Activated naive CD8-positive, alpha-beta T cell treated with anti-CD3 and anti-CD28 coated beads for 36 hours (primary cell): ENCODE data around the gene MST1R. TPM values are rescaled to one million over a fixed set of nuclear protein-coding genes. Genes with fewer than 3 reads are reported as not detected.
"Not testable (repeated sequence)": the region's sequence is repeated elsewhere in the genome, so short reads cannot be mapped to it uniquely, and the experiment has no call there.

Experiments used
- DNase-seq: peaks from one replicate; pipeline ENCODE4 v3.0.0; 2021
- H3K27ac Mint-ChIP-seq: one replicate; pipeline ENCODE4 v1.8.0; 2022; ENCODE audit warnings: mild to moderate bottlenecking, moderate library complexity, mixed read lengths
- H3K27me3 Mint-ChIP-seq: one replicate; pipeline ENCODE4 v1.8.0; 2022; ENCODE audit warnings: mild to moderate bottlenecking, mixed read lengths
- H3K36me3 Mint-ChIP-seq: one replicate; pipeline ENCODE4 v1.8.0; 2021; ENCODE audit warnings: mild to moderate bottlenecking, mixed read lengths
- H3K4me1 Mint-ChIP-seq: one replicate; pipeline ENCODE4 v1.8.0; 2021; ENCODE audit warnings: mixed read lengths
- H3K4me3 Mint-ChIP-seq: one replicate; pipeline ENCODE4 v1.8.0; 2022; ENCODE audit warnings: mild to moderate bottlenecking, moderate library complexity, mixed read lengths
- H3K9me3 Mint-ChIP-seq: one replicate; pipeline ENCODE4 v1.8.0; 2022; ENCODE audit warnings: mixed read lengths
- total RNA-seq, 2 experiments: library from RNA; stranded (reverse); gene quantifications; one replicate each; pipeline ENCODE4 v1.2.3, GENCODE V29; 2021

MST1R gene
- total RNA-seq, 2 experiments from 2014 or later = 0.74 to 0.76 TPM

- Mint-ChIP-seq H3K36me3 (peaks cover 1% of the 10 kb centered on the region), H3K27me3 (no peaks in the 10 kb centered on the region), H3K4me1 (peaks cover 28% of the 10 kb centered on the region), H3K9me3 (no peaks in the 10 kb centered on the region), H3K27ac (no peak overlapping the region), H3K4me3 (no peak overlapping the region)
- DNase-seq = no peak
Observed at GRCh38 chr3:49925485-49925884, 21.8 kb upstream of the MST1R start.

DNA sequence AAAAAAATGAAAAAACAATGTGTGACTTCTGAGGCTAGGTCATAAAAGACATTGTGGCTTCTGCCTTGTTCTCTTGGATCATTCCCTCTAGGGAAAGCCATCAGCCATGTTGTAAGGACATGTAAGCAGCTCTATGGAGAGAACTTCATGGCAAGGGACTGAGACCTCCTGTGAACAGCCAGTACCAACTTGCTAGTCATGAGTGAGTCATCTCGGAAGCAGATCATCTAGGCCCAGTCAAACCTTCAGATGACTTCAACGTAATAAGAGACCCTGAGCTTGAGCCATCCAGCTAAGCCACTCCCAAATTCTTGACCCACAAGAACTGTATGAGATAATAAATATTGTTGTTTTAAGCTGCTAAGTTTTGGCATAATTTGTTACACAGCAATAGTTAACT is 21.0 kb upstream of the MST1R start:
- Mint-ChIP-seq H3K36me3 (peaks cover 1% of the 10 kb centered on the region), H3K27me3 (no peaks in the 10 kb centered on the region), H3K4me3 (no peak overlapping the region), H3K9me3 (no peaks in the 10 kb centered on the region), H3K4me1 (peaks cover 22% of the 10 kb centered on the region), H3K27ac (no peak overlapping the region)
- no peak for DNase-seq

- not testable (repeated sequence) for H3K4me3 Mint-ChIP-seq, H3K27ac Mint-ChIP-seq
Observed at GRCh38 chr3:49917806-49918590, 14.3 kb upstream of the MST1R start.

GRCh38 chr3:49916686-49917085 is 13.0 kb upstream of the MST1R start:
- H3K27ac Mint-ChIP-seq = no peak overlapping the region
- peaks cover 1% of the 10 kb centered on the region for H3K36me3 Mint-ChIP-seq
- no peak for DNase-seq
- no peak overlapping the region for H3K4me3 Mint-ChIP-seq
- H3K27me3 Mint-ChIP-seq = no peaks in the 10 kb centered on the region
- H3K9me3 Mint-ChIP-seq = no peaks in the 10 kb centered on the region
- H3K4me1 Mint-ChIP-seq = no peaks in the 10 kb centered on the region

More at GRCh38 chr3:49917806-49918590, 14.3 kb upstream of the MST1R start:
- not testable (repeated sequence) for H3K4me1 Mint-ChIP-seq, H3K27me3 Mint-ChIP-seq, H3K9me3 Mint-ChIP-seq, DNase-seq, H3K36me3 Mint-ChIP-seq

DNA sequence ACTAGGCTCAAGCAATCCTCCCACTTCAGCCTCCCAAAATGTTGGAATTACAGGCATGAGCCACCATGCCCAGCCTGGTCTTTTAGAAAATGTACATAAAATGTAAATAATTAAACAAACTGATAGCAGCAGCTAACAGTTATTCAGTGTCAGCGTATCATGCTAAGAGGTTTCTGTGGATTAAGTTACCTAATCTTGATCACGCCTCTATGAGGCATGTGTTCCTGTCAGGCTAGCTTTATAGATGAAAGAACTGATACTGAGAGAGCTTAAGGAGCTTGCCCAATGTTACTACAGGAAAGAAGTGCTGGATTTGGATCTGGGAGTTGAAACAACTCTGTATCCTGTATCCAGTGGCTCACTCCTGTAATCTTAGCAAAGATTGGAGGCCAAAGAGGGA is 11.2 kb upstream of the MST1R start:
- Mint-ChIP-seq H3K4me3 (no peak overlapping the region), H3K4me1 (no peaks in the 10 kb centered on the region), H3K9me3 (no peaks in the 10 kb centered on the region), H3K27me3 (no peaks in the 10 kb centered on the region), H3K27ac (no peak overlapping the region), H3K36me3 (peaks cover 3% of the 10 kb centered on the region)
- no peak for DNase-seq

DNA sequence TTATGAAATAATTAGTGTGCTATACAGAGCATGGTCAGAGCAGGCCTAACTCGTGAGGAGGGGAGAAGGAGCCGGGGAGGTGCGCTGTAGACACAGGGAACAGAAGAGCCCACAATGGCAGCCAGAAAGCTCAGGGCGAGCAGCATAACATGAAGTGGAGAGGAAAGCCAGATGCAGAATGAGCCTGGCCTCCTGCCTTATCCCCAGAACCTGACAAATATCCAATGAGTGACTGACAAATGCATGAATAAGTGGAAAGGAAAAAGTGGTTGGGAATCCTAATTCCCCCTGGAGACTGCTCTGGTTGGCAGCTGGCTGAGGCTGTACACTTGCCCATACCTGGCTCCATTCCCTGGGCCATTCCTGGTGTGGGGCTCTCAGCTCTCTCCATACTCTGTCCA is 9.2 kb upstream of the MST1R start:
- Mint-ChIP-seq H3K9me3 (no peaks in the 10 kb centered on the region), H3K36me3 (peaks cover 3% of the 10 kb centered on the region), H3K4me1 (no peaks in the 10 kb centered on the region), H3K27ac (no peak overlapping the region), H3K27me3 (no peaks in the 10 kb centered on the region), H3K4me3 (no peak overlapping the region)
- DNase-seq = no peak

GRCh38 chr3:49911611-49912010 is 7.9 kb upstream of the MST1R start:
- Mint-ChIP-seq H3K36me3 (peaks cover 2% of the 10 kb centered on the region), H3K4me1 (peaks cover 1% of the 10 kb centered on the region), H3K27ac (no peak overlapping the region), H3K27me3 (no peaks in the 10 kb centered on the region), H3K4me3 (no peak overlapping the region), H3K9me3 (no peaks in the 10 kb centered on the region)
- DNase-seq = no peak

- peaks cover 7% of the 10 kb centered on the region for H3K4me1 Mint-ChIP-seq
- H3K36me3 Mint-ChIP-seq = peaks cover 2% of the 10 kb centered on the region
- no peaks in the 10 kb centered on the region for H3K9me3 Mint-ChIP-seq
- H3K27me3 Mint-ChIP-seq = no peaks in the 10 kb centered on the region
- H3K27ac Mint-ChIP-seq = no peak overlapping the region
- no peak for DNase-seq
- no peak overlapping the region for H3K4me3 Mint-ChIP-seq
Observed at GRCh38 chr3:49911124-49911420, 7.4 kb upstream of the MST1R start.

DNA sequence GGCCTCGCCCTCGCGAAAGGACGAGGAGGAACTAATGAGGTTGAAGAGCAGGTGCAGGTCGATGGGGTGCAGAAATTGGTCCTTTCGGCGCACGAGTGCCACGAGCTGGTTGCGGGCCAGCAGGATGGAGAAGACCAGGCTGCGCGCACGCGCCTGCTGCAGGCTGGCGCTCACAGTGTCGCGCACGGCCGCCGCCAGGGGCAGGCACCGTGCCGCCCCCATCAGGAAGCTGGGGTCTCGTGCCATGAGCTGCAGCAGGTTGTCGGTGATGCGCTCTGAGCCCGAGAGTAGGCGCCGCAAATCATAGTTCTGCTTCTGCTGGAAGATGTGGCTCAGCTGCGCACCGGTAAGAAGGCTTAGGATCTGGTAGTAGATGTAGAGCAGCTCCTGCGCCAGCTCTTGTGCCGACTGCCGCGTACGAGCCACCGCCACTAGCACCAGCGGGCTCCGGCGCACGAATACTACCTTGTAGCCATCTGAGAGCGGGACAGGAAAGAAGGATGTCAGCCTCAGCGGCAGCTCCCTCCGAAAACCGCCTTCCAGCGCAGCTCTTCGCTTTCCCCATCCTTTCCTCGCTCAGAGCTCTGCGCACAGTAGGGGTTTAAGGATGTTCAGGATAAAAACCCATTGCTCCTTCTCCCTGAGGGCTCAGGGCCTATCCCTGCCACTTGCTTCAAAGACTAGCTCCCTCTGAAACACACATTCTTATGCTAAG is 6.9 kb upstream of the MST1R start:
- Mint-ChIP-seq H3K9me3 (no peaks in the 10 kb centered on the region), H3K4me1 (peaks cover 11% of the 10 kb centered on the region), H3K27me3 (no peaks in the 10 kb centered on the region), H3K4me3 (no peak overlapping the region), H3K27ac (no peak overlapping the region), H3K36me3 (peaks cover 4% of the 10 kb centered on the region)
- DNase-seq = no peak

- H3K4me3 Mint-ChIP-seq = no peak overlapping the region
Observed at GRCh38 chr3:49908373-49909199, 4.9 kb upstream of the MST1R start.

DNA sequence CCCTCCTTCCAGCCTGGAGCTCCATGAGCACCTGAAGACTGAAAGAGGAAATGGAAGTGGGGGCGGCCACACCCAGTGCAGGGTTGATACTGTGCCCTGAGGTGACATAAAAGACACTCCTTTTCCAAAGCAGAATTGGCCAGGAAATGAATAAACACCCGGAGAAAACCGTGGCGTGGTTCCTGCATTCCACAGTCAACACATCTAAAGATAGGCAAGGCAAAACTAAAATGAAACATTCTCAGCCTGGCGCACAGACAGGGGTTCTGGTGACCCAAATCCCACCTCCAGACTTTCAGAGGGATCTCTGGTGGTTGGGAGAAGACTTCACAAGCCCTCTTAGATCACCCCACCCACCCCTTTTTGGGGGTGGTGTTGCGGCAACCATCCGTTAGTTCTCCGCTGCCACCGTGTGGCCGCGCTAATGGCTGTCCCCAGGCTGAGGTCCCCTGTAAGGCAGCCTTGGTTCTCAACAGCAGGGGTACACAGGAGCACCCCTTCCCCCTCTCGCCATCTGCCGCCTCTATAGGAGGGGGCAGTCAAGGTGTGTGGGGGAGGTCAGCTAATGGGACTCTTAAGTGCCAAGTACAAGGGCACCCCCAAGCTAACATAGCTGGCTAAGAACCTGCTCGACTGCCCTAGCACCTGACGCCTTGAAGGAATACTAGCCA is 2.5 kb upstream of the MST1R start:
- Mint-ChIP-seq H3K4me1 (peaks cover 17% of the 10 kb centered on the region), H3K27ac (peak overlapping the region; percentile 56), H3K4me3 (peak overlapping the region; percentile 32), H3K36me3 (peaks cover 4% of the 10 kb centered on the region), H3K9me3 (no peaks in the 10 kb centered on the region), H3K27me3 (no peaks in the 10 kb centered on the region)
- DNase-seq = peak; percentile 59

More at GRCh38 chr3:49908373-49909199, 4.9 kb upstream of the MST1R start:
- Mint-ChIP-seq H3K27me3 (no peaks in the 10 kb centered on the region), H3K9me3 (no peaks in the 10 kb centered on the region), H3K27ac (no peak overlapping the region), H3K4me1 (peaks cover 17% of the 10 kb centered on the region), H3K36me3 (peaks cover 4% of the 10 kb centered on the region)
- no peak for DNase-seq

DNA sequence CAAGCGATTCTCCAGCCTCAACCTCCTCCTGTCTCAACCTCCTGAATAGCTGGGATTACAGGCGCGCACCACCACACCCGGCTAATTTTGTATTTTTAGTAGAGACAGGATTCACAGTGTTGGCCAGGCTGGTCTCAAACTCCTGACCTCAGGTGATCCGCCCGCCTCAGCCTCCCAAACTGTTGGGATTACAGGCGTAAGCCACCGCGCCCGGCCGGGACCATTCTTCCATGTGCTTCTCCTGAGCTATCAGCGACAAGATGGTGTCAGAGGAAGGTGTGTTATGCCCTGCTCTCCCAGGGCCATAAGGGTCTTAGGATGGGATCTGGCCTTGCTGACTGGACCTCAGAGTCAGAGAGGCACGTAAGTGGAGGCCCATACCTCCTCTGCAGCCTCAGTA is 775 bp upstream of the MST1R start:
- not testable (repeated sequence) for H3K9me3 Mint-ChIP-seq, DNase-seq, H3K36me3 Mint-ChIP-seq, H3K27me3 Mint-ChIP-seq
- Mint-ChIP-seq H3K4me3 (peak overlapping the region; percentile 89), H3K4me1 (peaks cover 17% of the 10 kb centered on the region), H3K27ac (peak overlapping the region; percentile 90)

- Mint-ChIP-seq H3K36me3 (peaks cover 2% of the 10 kb centered on the region), H3K4me3 (no peak overlapping the region), H3K4me1 (peaks cover 17% of the 10 kb centered on the region), H3K9me3 (no peaks in the 10 kb centered on the region), H3K27ac (no peak overlapping the region), H3K27me3 (no peaks in the 10 kb centered on the region)
- no peak for DNase-seq
Observed at GRCh38 chr3:49902511-49903345, 945 bp downstream of the MST1R start.
